Measurements from ENCODE around the gene FAAP20. TPM values are rescaled to one million over a fixed set of nuclear protein-coding genes. Genes with fewer than 3 reads are reported as not detected.

FAAP20 gene
- total RNA-seq, 3 donors from 2014 or later (not counting 1 experiment from before 2014, with no cell fraction given): 40.3 to 53.0 (median 43.3) TPM

DNA sequence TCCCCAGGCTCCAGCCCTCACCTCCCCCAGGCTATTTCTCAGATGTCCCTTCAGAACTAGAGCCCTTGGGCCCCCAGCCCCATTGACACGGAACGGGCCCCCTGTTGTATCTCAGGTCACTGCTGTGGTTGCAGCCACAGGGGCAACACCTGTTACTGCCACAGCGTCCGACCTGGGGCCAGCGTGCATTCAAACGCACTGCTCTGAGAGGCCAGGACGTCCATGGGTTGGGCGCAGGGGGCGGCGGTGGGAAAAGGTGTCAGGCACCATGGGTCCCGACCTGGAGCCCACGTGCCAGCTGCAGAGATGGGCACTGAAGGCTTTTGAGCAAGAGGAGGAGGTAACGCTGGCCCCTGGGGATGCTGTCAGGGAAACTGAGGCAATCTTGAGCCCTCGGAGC is 13.3 kb downstream of the FAAP20 start:
- no peak for ATAC-seq
- Histone ChIP-seq H3K36me3 (ENCODE audit: control insufficient read depth, insufficient read depth, low read length) (peaks cover 2% of the 10 kb centered on the region), H3K4me1 (ENCODE audit: control insufficient read depth, insufficient read depth, low read length) (no peaks in the 10 kb centered on the region), H3K4me3 (ENCODE audit: low read length) (no peak overlapping the region), H3K9me3 (ENCODE audit: control insufficient read depth, insufficient read depth, low read length) (no peaks in the 10 kb centered on the region), H3K27ac (ENCODE audit: low read length) (no peak overlapping the region), H3K27me3 (ENCODE audit: control insufficient read depth, insufficient read depth, low read length) (no peaks in the 10 kb centered on the region)
- no peak overlapping the region for H3K4me3 Mint-ChIP-seq
- WGBS (ENCODE audit: insufficient coverage): 96% methylated on average over 14 of the region's 14 CpGs
- no peak for TF ChIP-seq CTCF (IDR thresholded peaks at IDR 0.05)
- H3K27me3 Mint-ChIP-seq (ENCODE audit: low read depth in 2 of 2): no peaks in the 10 kb centered on the region
- H3K9me3 Mint-ChIP-seq: no peaks in the 10 kb centered on the region
- H3K27ac Mint-ChIP-seq: no peak overlapping the region
- no peaks in the 10 kb centered on the region for H3K36me3 Mint-ChIP-seq
- DNase-seq: no peak
- intact Hi-C loops (cut with micrococcal nuclease): no loop called here
- H3K4me1 Mint-ChIP-seq: peaks cover 0 to 3% of the 10 kb centered on the region in 2 donors

GRCh38 chr1:2180297-2181245 is 14.0 kb downstream of the FAAP20 start:
- no peak overlapping the region for H3K4me3 Mint-ChIP-seq
- no peak for TF ChIP-seq CTCF (IDR thresholded peaks at IDR 0.05)
- DNase-seq (no peak), ATAC-seq (no peak)
- H3K36me3 ChIP-seq (ENCODE audit: control insufficient read depth, insufficient read depth, low read length): peaks cover 4% of the 10 kb centered on the region
- H3K4me1 ChIP-seq (ENCODE audit: control insufficient read depth, insufficient read depth, low read length): no peaks in the 10 kb centered on the region
- H3K27me3 ChIP-seq (ENCODE audit: control insufficient read depth, insufficient read depth, low read length): no peaks in the 10 kb centered on the region
- no peaks in the 10 kb centered on the region for H3K36me3 Mint-ChIP-seq
- intact Hi-C loops (cut with micrococcal nuclease): no loop called here
- no peaks in the 10 kb centered on the region for H3K9me3 ChIP-seq (ENCODE audit: control insufficient read depth, insufficient read depth, low read length)
- no peaks in the 10 kb centered on the region for H3K27me3 Mint-ChIP-seq (ENCODE audit: low read depth in 2 of 2)
- H3K27ac ChIP-seq (ENCODE audit: low read length): no peak overlapping the region
- H3K4me1 Mint-ChIP-seq: peaks cover 0 to 3% of the 10 kb centered on the region in 2 donors
- H3K9me3 Mint-ChIP-seq: no peaks in the 10 kb centered on the region
- WGBS (ENCODE audit: insufficient coverage): 92% methylated on average over 58 of the region's 58 CpGs
- H3K4me3 ChIP-seq (ENCODE audit: low read length): no peak overlapping the region
- no peak overlapping the region for H3K27ac Mint-ChIP-seq

DNA sequence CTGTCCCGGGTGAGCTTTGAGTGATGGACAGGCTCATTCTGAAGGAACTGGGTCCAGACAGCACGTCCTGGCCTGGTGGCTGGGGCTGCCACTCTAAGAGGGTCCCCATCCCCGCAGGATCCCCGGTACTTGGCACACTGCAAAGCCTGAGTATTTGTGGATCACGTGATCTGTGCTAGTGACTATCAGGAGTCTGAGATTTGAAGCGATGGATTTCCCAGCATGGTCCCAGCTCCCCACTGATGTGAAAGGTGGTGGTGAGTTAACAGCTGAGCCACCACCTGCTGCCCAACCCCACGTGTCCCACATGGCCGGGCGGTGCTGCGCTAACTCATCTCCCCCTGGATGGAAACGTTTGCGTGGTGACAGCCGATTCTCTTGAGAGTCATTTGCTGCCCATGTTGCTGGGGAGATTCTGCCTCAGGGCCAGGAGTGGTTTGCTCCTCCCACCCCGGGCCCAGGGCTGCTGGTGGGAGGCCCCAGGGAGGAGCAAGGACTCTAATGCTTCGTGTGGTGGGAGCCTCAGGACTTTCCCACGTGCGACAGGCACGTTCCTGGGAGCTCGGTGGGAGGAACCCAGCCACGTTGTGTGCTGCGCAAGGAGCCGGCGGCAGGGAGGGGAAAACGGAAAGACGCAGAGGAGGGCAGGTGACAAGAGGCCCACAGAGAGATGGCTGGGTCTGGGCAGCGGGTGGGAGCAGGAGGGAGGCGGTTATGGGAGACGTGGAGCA is 15.1 kb downstream of the FAAP20 start:
- no peak overlapping the region for H3K27ac ChIP-seq (ENCODE audit: low read length)
- Mint-ChIP-seq H3K9me3 (no peaks in the 10 kb centered on the region), H3K4me3 (no peak overlapping the region), H3K36me3 (no peaks in the 10 kb centered on the region), H3K27me3 (ENCODE audit: low read depth in 2 of 2) (no peaks in the 10 kb centered on the region), H3K27ac (no peak overlapping the region), H3K4me1 (peaks cover 0 to 3% of the 10 kb centered on the region in 2 donors)
- DNase-seq (no peak), ATAC-seq (no peak)
- intact Hi-C loops (cut with micrococcal nuclease): no loop called here
- H3K27me3 ChIP-seq (ENCODE audit: control insufficient read depth, insufficient read depth, low read length): no peaks in the 10 kb centered on the region
- 87% methylated on average over 28 of the region's 28 CpGs for WGBS (ENCODE audit: insufficient coverage)
- H3K4me1 ChIP-seq (ENCODE audit: control insufficient read depth, insufficient read depth, low read length): peaks cover 1% of the 10 kb centered on the region
- peaks cover 4% of the 10 kb centered on the region for H3K36me3 ChIP-seq (ENCODE audit: control insufficient read depth, insufficient read depth, low read length)
- no peaks in the 10 kb centered on the region for H3K9me3 ChIP-seq (ENCODE audit: control insufficient read depth, insufficient read depth, low read length)
- TF ChIP-seq CTCF (IDR thresholded peaks at IDR 0.05): no peak
- H3K4me3 ChIP-seq (ENCODE audit: low read length): no peak overlapping the region
